ENCODE data around the gene SMIM12.

SMIM12 gene

DNA sequence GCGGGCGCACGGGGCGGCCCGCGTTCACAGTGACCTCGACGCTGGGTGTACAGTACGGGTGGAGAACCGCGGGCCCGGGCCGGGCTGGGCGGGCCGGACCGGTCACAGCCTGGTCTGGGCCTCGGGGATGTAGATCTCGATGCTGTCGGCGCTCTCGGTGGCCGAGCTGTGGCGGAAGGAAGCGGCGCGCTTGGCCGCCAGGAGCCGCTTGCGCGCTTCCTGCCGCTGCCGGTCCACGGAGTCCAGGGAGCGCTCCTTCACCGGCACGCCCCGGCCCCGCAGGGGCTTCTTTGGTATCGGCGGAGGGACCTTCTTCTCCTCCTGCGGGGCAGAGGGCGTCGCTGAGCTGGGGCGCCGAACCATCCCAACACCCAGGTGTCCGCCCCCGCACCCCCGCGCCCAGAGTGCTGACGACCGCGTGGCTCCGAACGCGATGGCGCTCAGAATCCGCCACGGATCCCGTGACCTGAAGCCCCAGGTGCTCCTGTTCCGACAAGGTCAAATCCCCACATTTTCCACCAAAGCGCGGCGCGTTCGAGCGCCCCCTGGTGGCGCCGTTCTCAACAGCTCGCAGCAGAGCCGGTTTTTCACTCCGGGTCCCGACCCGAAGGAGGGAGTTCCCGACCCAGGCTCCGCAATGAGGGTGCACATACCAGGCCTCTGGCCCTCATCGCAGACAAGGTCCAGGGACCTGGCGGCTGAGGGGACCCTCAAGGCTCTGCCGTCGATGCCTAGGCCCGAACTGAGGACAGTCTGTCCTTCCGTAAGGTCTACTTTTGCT is 6.6 kb upstream of the SMIM12 start:
- Histone ChIP-seq H3K4me1 (ENCODE audit: low read length) (peaks cover 10% of the 10 kb centered on the region; the same call in 1 of the 2 replicates), H3K4me2 (ENCODE audit: low read length) (peak overlapping the region; percentile 82), H3K27ac (ENCODE audit: low read length) (peak overlapping the region; percentile 59), H3K27me3 (ENCODE audit: low read depth, low read length) (no peaks in the 10 kb centered on the region), H3K4me3 (ENCODE audit: low read length) (peak overlapping the region; percentile 94), H3K9ac (ENCODE audit: low read length) (peak overlapping the region; percentile 89), H3K79me2 (ENCODE audit: low read length) (no peaks in the 10 kb centered on the region), H3K9me3 (ENCODE audit: insufficient read depth, low read length) (no peaks in the 10 kb centered on the region), H4K20me1 (ENCODE audit: insufficient read depth, low read length) (no peaks in the 10 kb centered on the region), H2AFZ (ENCODE audit: low read depth, low read length) (peak overlapping the region; percentile 74), H3K36me3 (replicated peaks; ENCODE audit: low read depth, low read length) (no peaks in the 10 kb centered on the region)
- TF ChIP-seq EZH2phosphoT487 (IDR thresholded peaks at IDR 0.05; ENCODE audit: low read depth), result no peak
- TF ChIP-seq, protein P1, sequence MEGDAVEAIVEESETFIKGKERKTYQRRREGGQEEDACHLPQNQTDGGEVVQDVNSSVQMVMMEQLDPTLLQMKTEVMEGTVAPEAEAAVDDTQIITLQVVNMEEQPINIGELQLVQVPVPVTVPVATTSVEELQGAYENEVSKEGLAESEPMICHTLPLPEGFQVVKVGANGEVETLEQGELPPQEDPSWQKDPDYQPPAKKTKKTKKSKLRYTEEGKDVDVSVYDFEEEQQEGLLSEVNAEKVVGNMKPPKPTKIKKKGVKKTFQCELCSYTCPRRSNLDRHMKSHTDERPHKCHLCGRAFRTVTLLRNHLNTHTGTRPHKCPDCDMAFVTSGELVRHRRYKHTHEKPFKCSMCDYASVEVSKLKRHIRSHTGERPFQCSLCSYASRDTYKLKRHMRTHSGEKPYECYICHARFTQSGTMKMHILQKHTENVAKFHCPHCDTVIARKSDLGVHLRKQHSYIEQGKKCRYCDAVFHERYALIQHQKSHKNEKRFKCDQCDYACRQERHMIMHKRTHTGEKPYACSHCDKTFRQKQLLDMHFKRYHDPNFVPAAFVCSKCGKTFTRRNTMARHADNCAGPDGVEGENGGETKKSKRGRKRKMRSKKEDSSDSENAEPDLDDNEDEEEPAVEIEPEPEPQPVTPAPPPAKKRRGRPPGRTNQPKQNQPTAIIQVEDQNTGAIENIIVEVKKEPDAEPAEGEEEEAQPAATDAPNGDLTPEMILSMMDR (IDR thresholded peaks at IDR 0.05; ENCODE audit: low read depth, low read length), result peak; percentile 77

DNA sequence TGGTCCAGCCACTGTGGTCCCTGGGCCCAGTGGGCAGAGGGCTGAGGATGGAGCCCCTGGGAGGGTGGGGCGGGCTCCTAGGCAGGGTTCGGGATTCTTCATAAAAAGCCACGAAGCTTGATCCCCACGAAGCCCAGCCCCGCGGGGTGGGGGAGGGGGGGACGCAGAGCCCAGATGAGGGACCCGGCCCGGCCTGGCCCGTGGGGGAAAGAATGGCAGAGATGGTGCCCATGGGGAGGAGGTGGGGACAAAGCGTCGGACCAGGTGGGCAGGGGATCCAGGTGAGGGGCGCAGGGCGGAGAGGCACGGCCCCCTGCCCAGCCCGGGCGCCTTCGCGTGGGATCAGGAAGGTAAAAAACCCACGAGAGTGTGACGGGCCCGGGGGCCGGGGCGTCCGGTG is 6.0 kb upstream of the SMIM12 start:
- Histone ChIP-seq H3K9ac (ENCODE audit: low read length) (peak overlapping the region; percentile 89), H4K20me1 (ENCODE audit: insufficient read depth, low read length) (no peaks in the 10 kb centered on the region), H3K9me3 (ENCODE audit: insufficient read depth, low read length) (no peaks in the 10 kb centered on the region), H3K36me3 (replicated peaks; ENCODE audit: low read depth, low read length) (no peaks in the 10 kb centered on the region), H3K27ac (ENCODE audit: low read length) (peak overlapping the region; percentile 59), H3K27me3 (ENCODE audit: low read depth, low read length) (no peaks in the 10 kb centered on the region), H3K79me2 (ENCODE audit: low read length) (no peaks in the 10 kb centered on the region), H2AFZ (ENCODE audit: low read depth, low read length) (peak overlapping the region; percentile 74; the same call in 1 of the 2 replicates), H3K4me2 (ENCODE audit: low read length) (peak overlapping the region; percentile 82), H3K4me3 (ENCODE audit: low read length) (peak overlapping the region; percentile 94), H3K4me1 (ENCODE audit: low read length) (peaks cover 10% of the 10 kb centered on the region; the same call in 1 of the 2 replicates)
- no peak for TF ChIP-seq EZH2phosphoT487 (IDR thresholded peaks at IDR 0.05; ENCODE audit: low read depth)
- TF ChIP-seq, protein P1 (IDR thresholded peaks at IDR 0.05; ENCODE audit: low read depth, low read length), result no peak

DNA sequence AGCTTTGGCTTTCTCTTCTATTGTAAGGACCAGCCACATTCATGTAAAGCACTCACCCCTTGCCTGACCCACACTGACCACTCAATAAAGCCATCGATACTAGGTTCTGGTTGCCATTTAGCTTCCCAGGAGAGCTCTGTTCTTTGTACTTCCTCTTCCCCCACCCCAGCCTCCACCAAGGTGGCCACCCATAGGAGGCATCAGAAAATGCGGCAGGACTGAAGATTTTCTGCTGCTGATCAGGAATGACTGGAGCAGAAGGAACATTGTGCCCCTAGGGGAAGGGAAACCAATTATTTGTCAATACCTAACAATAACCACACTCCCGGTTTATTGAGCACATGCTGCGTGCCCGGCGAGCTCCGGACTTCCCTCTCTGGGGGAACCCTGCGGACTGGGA is 5.2 kb upstream of the SMIM12 start:
- no peak for TF ChIP-seq EZH2phosphoT487 (IDR thresholded peaks at IDR 0.05; ENCODE audit: low read depth)
- TF ChIP-seq, protein P1 (IDR thresholded peaks at IDR 0.05; ENCODE audit: low read depth, low read length), result no peak
- peaks cover 14% of the 10 kb centered on the region for H3K4me1 ChIP-seq (ENCODE audit: low read length)
- no peaks in the 10 kb centered on the region for H3K36me3 ChIP-seq (replicated peaks; ENCODE audit: low read depth, low read length)
- H3K27ac ChIP-seq (ENCODE audit: low read length), result no peak overlapping the region
- H3K27me3 ChIP-seq (ENCODE audit: low read depth, low read length), result no peaks in the 10 kb centered on the region
- H3K9me3 ChIP-seq (ENCODE audit: insufficient read depth, low read length), result no peaks in the 10 kb centered on the region
- H3K4me2 ChIP-seq (ENCODE audit: low read length), result peak overlapping the region; percentile 82; the same call in 1 of the 2 replicates
- H4K20me1 ChIP-seq (ENCODE audit: insufficient read depth, low read length), result no peaks in the 10 kb centered on the region
- H3K79me2 ChIP-seq (ENCODE audit: low read length), result no peaks in the 10 kb centered on the region
- no peak overlapping the region for H2AFZ ChIP-seq (ENCODE audit: low read depth, low read length)
- H3K9ac ChIP-seq (ENCODE audit: low read length), result no peak overlapping the region
- no peak overlapping the region for H3K4me3 ChIP-seq (ENCODE audit: low read length)

DNA sequence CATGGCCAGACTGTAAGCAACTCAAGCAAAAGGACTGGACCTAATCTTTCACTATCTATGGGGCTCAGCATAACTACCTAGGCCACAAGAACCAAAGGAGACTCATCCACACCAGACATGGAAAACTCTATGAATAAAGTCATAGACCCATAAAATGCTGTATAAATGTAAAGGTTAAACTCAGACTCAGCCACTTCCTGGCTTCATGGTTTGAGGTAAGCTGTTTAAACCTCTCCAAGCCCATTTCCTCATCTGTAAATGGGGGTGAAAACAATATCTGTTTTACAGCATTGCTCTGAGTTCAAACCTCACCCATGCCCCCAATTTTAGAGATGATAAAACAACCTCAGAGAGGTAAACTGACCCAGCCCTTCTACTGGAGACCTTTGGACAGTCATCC is 4.0 kb upstream of the SMIM12 start:
- Histone ChIP-seq H3K9ac (ENCODE audit: low read length) (no peak overlapping the region), H3K79me2 (ENCODE audit: low read length) (peaks cover 12% of the 10 kb centered on the region), H3K36me3 (replicated peaks; ENCODE audit: low read depth, low read length) (no peaks in the 10 kb centered on the region), H3K9me3 (ENCODE audit: insufficient read depth, low read length) (no peaks in the 10 kb centered on the region), H3K4me1 (ENCODE audit: low read length) (peaks cover 17% of the 10 kb centered on the region), H4K20me1 (ENCODE audit: insufficient read depth, low read length) (no peaks in the 10 kb centered on the region; the same call in 1 of the 2 replicates), H3K27me3 (ENCODE audit: low read depth, low read length) (no peaks in the 10 kb centered on the region), H3K27ac (ENCODE audit: low read length) (no peak overlapping the region), H3K4me3 (ENCODE audit: low read length) (no peak overlapping the region), H3K4me2 (ENCODE audit: low read length) (no peak overlapping the region), H2AFZ (ENCODE audit: low read depth, low read length) (no peak overlapping the region)
- TF ChIP-seq, protein P1 (IDR thresholded peaks at IDR 0.05; ENCODE audit: low read depth, low read length), result no peak
- TF ChIP-seq EZH2phosphoT487 (IDR thresholded peaks at IDR 0.05; ENCODE audit: low read depth), result no peak

Measured in OCI-LY3 (cell line).